ENCODE data around the gene CACNB2. TPM values are rescaled to one million over a fixed set of nuclear protein-coding genes. Genes with fewer than 3 reads are reported as not detected.

The CACNB2 gene
- total RNA-seq, 1 donor from 2014 or later: 3.5 TPM

GRCh38 chr10:18351421-18351820 lies 211.2 kb downstream of the CACNB2 start:
- H3K9me3 Mint-ChIP-seq: no peaks in the 10 kb centered on the region
- H3K4me3 Mint-ChIP-seq: no peak overlapping the region
- H4K20me1 ChIP-seq (ENCODE audit: low read depth): no peaks in the 10 kb centered on the region
- H3K9ac ChIP-seq: no peak overlapping the region
- no peaks in the 10 kb centered on the region for H3K79me2 ChIP-seq (ENCODE audit: low read depth)
- no peaks in the 10 kb centered on the region for H3K36me3 Mint-ChIP-seq
- H3K4me2 ChIP-seq: no peak overlapping the region
- H3K27me3 Mint-ChIP-seq (ENCODE audit: insufficient read depth, low read depth): peaks cover 8% of the 10 kb centered on the region
- H3K4me3 ChIP-seq: no peak overlapping the region
- H3K4me1 ChIP-seq: no peaks in the 10 kb centered on the region
- no peaks in the 10 kb centered on the region for H3K36me3 ChIP-seq
- H3K27me3 ChIP-seq: no peaks in the 10 kb centered on the region
- H2AFZ ChIP-seq (replicated peaks): no peak overlapping the region
- DNase-seq (ENCODE audit: low spot score): no peak
- H3K27ac Mint-ChIP-seq: no peak overlapping the region
- TF ChIP-seq, protein P1, sequence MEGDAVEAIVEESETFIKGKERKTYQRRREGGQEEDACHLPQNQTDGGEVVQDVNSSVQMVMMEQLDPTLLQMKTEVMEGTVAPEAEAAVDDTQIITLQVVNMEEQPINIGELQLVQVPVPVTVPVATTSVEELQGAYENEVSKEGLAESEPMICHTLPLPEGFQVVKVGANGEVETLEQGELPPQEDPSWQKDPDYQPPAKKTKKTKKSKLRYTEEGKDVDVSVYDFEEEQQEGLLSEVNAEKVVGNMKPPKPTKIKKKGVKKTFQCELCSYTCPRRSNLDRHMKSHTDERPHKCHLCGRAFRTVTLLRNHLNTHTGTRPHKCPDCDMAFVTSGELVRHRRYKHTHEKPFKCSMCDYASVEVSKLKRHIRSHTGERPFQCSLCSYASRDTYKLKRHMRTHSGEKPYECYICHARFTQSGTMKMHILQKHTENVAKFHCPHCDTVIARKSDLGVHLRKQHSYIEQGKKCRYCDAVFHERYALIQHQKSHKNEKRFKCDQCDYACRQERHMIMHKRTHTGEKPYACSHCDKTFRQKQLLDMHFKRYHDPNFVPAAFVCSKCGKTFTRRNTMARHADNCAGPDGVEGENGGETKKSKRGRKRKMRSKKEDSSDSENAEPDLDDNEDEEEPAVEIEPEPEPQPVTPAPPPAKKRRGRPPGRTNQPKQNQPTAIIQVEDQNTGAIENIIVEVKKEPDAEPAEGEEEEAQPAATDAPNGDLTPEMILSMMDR (IDR thresholded peaks at IDR 0.05): no peak
- TF ChIP-seq EZH2 (IDR thresholded peaks at IDR 0.05) (no peak), EZH2phosphoT487 (IDR thresholded peaks at IDR 0.05) (no peak)
- peaks cover 7% of the 10 kb centered on the region for H3K4me1 Mint-ChIP-seq
- H3K9me3 ChIP-seq (ENCODE audit: low read depth): no peaks in the 10 kb centered on the region
- H3K27ac ChIP-seq: no peak overlapping the region
- H3F3A ChIP-seq (ENCODE audit: low read depth): no peaks in the 10 kb centered on the region

DNA sequence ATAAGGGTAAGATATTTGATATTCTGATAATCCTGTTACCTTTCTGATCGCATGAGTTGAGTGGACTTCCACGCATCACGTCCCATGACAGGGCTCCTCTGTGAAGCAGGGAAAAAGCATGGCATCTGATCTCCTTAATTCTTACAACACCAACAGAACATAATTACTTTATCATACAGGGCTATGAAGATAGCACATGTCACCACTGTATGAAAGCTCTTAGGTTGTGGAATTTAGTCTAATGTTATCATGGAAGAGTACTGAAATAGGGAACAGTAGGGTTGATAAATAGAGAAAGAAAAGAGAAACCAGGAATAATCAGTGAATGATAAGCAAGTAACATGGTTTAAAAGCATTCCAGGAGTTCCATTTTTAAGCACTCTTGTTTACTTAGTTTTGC lies 212.0 kb downstream of the CACNB2 start:
- no peaks in the 10 kb centered on the region for H3K36me3 ChIP-seq
- DNase-seq (ENCODE audit: low spot score): no peak
- no peaks in the 10 kb centered on the region for H3K9me3 ChIP-seq (ENCODE audit: low read depth)
- no peak overlapping the region for H3K27ac ChIP-seq
- Mint-ChIP-seq H3K27me3 (ENCODE audit: insufficient read depth, low read depth) (peaks cover 10% of the 10 kb centered on the region), H3K9me3 (no peaks in the 10 kb centered on the region), H3K4me1 (peaks cover 7% of the 10 kb centered on the region), H3K4me3 (no peak overlapping the region), H3K27ac (no peak overlapping the region), H3K36me3 (no peaks in the 10 kb centered on the region)
- no peak overlapping the region for H3K4me2 ChIP-seq
- H3K9ac ChIP-seq: no peak overlapping the region
- H4K20me1 ChIP-seq (ENCODE audit: low read depth): no peaks in the 10 kb centered on the region
- H3K4me3 ChIP-seq: no peak overlapping the region
- H2AFZ ChIP-seq (replicated peaks): no peak overlapping the region
- H3K4me1 ChIP-seq: no peaks in the 10 kb centered on the region
- H3F3A ChIP-seq (ENCODE audit: low read depth): no peaks in the 10 kb centered on the region
- no peaks in the 10 kb centered on the region for H3K79me2 ChIP-seq (ENCODE audit: low read depth)
- no peaks in the 10 kb centered on the region for H3K27me3 ChIP-seq
- no peak for TF ChIP-seq EZH2 (IDR thresholded peaks at IDR 0.05)

GRCh38 chr10:18359812-18360211 lies 219.6 kb downstream of the CACNB2 start:
- H3K36me3 Mint-ChIP-seq: no peaks in the 10 kb centered on the region
- no peak overlapping the region for H3K4me3 Mint-ChIP-seq
- no peak overlapping the region for H3K4me3 ChIP-seq
- H3K27ac ChIP-seq: no peak overlapping the region
- TF ChIP-seq, protein P1 (IDR thresholded peaks at IDR 0.05): no peak
- no peak for TF ChIP-seq EZH2 (IDR thresholded peaks at IDR 0.05)
- TF ChIP-seq EZH2phosphoT487 (IDR thresholded peaks at IDR 0.05): no peak
- H3K27me3 Mint-ChIP-seq (ENCODE audit: insufficient read depth, low read depth): peaks cover 8% of the 10 kb centered on the region
- no peak overlapping the region for H3K27ac Mint-ChIP-seq
- no peaks in the 10 kb centered on the region for H3K4me1 ChIP-seq
- no peaks in the 10 kb centered on the region for H3K9me3 ChIP-seq (ENCODE audit: low read depth)
- H3K4me1 Mint-ChIP-seq: peaks cover 4% of the 10 kb centered on the region
- no peak for DNase-seq (ENCODE audit: low spot score)
- H3F3A ChIP-seq (ENCODE audit: low read depth): no peaks in the 10 kb centered on the region
- no peaks in the 10 kb centered on the region for H3K79me2 ChIP-seq (ENCODE audit: low read depth)
- H2AFZ ChIP-seq (replicated peaks): no peak overlapping the region
- H3K27me3 ChIP-seq: no peaks in the 10 kb centered on the region
- H4K20me1 ChIP-seq (ENCODE audit: low read depth): no peaks in the 10 kb centered on the region
- no peaks in the 10 kb centered on the region for H3K36me3 ChIP-seq
- H3K9me3 Mint-ChIP-seq: no peaks in the 10 kb centered on the region
- H3K4me2 ChIP-seq: no peak overlapping the region
- H3K9ac ChIP-seq: no peak overlapping the region

GRCh38 chr10:18362892-18363291 lies 222.7 kb downstream of the CACNB2 start:
- no peaks in the 10 kb centered on the region for H3F3A ChIP-seq (ENCODE audit: low read depth)

More at GRCh38 chr10:18362892-18363291, 222.7 kb downstream of the CACNB2 start:
- peaks cover 3% of the 10 kb centered on the region for H3K27me3 Mint-ChIP-seq (ENCODE audit: insufficient read depth, low read depth)
- H2AFZ ChIP-seq (replicated peaks): no peak overlapping the region
- no peaks in the 10 kb centered on the region for H4K20me1 ChIP-seq (ENCODE audit: low read depth)
- no peaks in the 10 kb centered on the region for H3K36me3 ChIP-seq
- no peaks in the 10 kb centered on the region for H3K27me3 ChIP-seq
- no peaks in the 10 kb centered on the region for H3K9me3 ChIP-seq (ENCODE audit: low read depth)
- H3K9me3 Mint-ChIP-seq: no peaks in the 10 kb centered on the region
- no peaks in the 10 kb centered on the region for H3K4me1 ChIP-seq
- H3K27ac ChIP-seq: no peak overlapping the region
- no peak overlapping the region for H3K4me2 ChIP-seq
- no peak for DNase-seq (ENCODE audit: low spot score)
- H3K9ac ChIP-seq: no peak overlapping the region
- no peaks in the 10 kb centered on the region for H3K79me2 ChIP-seq (ENCODE audit: low read depth)
- peaks cover 4% of the 10 kb centered on the region for H3K4me1 Mint-ChIP-seq
- no peaks in the 10 kb centered on the region for H3K36me3 Mint-ChIP-seq
- no peak overlapping the region for H3K4me3 Mint-ChIP-seq
- no peak overlapping the region for H3K4me3 ChIP-seq
- H3K27ac Mint-ChIP-seq: no peak overlapping the region
- no peak for TF ChIP-seq EZH2 (IDR thresholded peaks at IDR 0.05)
- TF ChIP-seq EZH2phosphoT487 (IDR thresholded peaks at IDR 0.05): no peak
- TF ChIP-seq, protein P1 (IDR thresholded peaks at IDR 0.05): no peak

Data from neural progenitor cell (in vitro differentiated cells).